ENCODE measurements around the gene LDB3.

GRCh38 chr10:86681047-86681446, 12.7 kb downstream of the LDB3 start:
- TF ChIP-seq CTCF (IDR thresholded peaks at IDR 0.05) (no peak), POLR2AphosphoS5 (IDR thresholded peaks at IDR 0.05) (peak in 1 of 4 donors; percentile 34)
